Myocyte (in vitro differentiated cells): ENCODE measurements around the gene WASHC1. TPM values are rescaled to one million over a fixed set of nuclear protein-coding genes. Genes with fewer than 3 reads are reported as not detected.
A peak's percentile ranks its signal among the peaks of the same experiment; 100 is the strongest.
"Not testable (repeated sequence)": the region's sequence is repeated elsewhere in the genome, so short reads cannot be mapped to it uniquely, and the experiment has no call there.

Experiments
- DNase-seq: peaks from one replicate; pipeline ENCODE4 v3.0.0-alpha.2; 2012; ENCODE audit warnings: low read depth
- total RNA-seq: library from RNA; depleted of rRNA; stranded (reverse); fragments of >200 nt; gene quantifications from 2 replicates; pipeline ENCODE4 v1.2.3, GENCODE V29; 2014

WASHC1 gene
- total RNA-seq, 1 donor from 2014 or later: 5.4 TPM

- DNase-seq: peak; percentile 47
These were observed 15.0 kb downstream of the WASHC1 start for GRCh38 chr9:14129-14809.

- not testable (repeated sequence) for DNase-seq
These were observed 18.1 kb downstream of the WASHC1 start for GRCh38 chr9:11206-11605.

- not testable (repeated sequence) for DNase-seq
These were observed 18.6 kb downstream of the WASHC1 start for GRCh38 chr9:10653-11053.

GRCh38 chr9:10207-10606, 19.0 kb downstream of the WASHC1 start:
- DNase-seq: not testable (repeated sequence)

Other genes with a start within 250 kb of the WASHC1 start
- 0.16 and 0.19 TPM in 2 replicates for gene FOXD4, start 89.0 kb upstream of the WASHC1 start, total RNA-seq
- 40.1 and 45.1 TPM in 2 replicates for gene ZNG1A, start 149.6 kb upstream of the WASHC1 start, total RNA-seq
- 0.21 and 2.1 TPM in 2 replicates for gene DOCK8, start 185.4 kb upstream of the WASHC1 start, total RNA-seq